D721Med (cell line): ENCODE measurements around the gene P2RY14.

Experiments
- DNase-seq: peaks from one replicate; pipeline ENCODE4 v3.0.0; 2011; ENCODE audit warnings: low spot score; ENCODE audit not compliant: insufficient read length
- FAIRE-seq: peaks from 2 replicates; lab custom pipeline; 2011; peaks lifted over from hg19 to GRCh38; lab: Jason Lieb, UNC
- TF ChIP-seq, protein P1 (sequence below): IDR thresholded peaks from 2 replicates; pipeline ENCODE4 v1.5.1; 2012; ENCODE audit warnings: mild to moderate bottlenecking, control low read depth; ENCODE audit not compliant: insufficient read depth; ENCODE audit errors: missing control alignments

The P2RY14 gene

DNA sequence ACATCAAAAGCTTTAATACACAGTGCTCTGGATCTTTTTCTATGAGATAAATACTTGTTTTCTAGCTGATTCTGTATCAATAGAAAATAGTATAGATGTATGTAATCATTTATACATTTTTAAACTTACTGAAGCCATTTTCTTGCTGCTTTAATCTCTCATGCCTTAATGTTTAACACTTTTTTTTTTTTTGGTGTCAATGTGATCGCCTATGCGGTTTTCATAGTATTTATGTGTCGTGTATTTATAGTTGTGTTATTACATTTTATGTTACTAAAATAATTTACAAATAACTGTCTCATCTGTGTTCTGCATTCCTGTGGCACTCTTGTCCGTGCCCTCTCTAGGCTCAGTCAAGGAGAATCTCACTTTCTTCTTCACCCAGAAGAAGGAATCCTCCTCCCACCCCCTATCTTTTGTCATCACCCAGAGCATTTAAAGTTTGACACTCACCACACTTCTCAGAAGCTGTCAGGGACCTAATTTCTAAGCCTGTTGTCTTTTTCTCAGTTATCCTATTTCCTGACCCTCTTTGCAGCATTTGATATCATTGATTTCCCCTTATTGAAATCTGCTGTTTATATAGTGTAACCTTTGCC is 54.0 kb downstream of the P2RY14 start:
- FAIRE-seq (no peak), DNase-seq (no peak)
- TF ChIP-seq, protein P1, sequence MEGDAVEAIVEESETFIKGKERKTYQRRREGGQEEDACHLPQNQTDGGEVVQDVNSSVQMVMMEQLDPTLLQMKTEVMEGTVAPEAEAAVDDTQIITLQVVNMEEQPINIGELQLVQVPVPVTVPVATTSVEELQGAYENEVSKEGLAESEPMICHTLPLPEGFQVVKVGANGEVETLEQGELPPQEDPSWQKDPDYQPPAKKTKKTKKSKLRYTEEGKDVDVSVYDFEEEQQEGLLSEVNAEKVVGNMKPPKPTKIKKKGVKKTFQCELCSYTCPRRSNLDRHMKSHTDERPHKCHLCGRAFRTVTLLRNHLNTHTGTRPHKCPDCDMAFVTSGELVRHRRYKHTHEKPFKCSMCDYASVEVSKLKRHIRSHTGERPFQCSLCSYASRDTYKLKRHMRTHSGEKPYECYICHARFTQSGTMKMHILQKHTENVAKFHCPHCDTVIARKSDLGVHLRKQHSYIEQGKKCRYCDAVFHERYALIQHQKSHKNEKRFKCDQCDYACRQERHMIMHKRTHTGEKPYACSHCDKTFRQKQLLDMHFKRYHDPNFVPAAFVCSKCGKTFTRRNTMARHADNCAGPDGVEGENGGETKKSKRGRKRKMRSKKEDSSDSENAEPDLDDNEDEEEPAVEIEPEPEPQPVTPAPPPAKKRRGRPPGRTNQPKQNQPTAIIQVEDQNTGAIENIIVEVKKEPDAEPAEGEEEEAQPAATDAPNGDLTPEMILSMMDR: no peak

DNA sequence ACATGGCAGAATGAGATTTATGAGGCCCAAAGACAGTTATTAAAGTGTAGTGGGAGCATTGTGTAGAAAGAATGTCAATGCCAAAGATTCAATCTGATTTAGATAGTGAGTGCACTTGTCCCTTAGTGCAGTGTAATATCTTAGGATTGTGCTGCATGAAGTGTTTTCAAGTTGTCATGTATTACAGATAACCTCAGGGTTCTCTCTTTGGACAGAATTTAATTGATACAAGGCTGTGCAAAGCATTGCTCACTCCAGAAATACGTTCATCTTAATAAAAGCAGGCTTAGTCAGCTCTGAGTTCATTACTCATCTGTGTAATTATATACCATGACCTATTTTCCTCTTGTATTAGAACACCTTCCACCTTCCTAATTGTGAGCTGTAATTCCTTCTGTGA is 59.3 kb downstream of the P2RY14 start:
- DNase-seq (no peak), FAIRE-seq (no peak)
- TF ChIP-seq, protein P1: no peak

GRCh38 chr3:151218136-151218535 is 60.2 kb downstream of the P2RY14 start:
- no peak for FAIRE-seq
- no peak for DNase-seq
- TF ChIP-seq, protein P1: no peak

- DNase-seq (no peak), FAIRE-seq (no peak)
- TF ChIP-seq, protein P1: no peak
Measured at GRCh38 chr3:151216641-151217607, 61.4 kb downstream of the P2RY14 start.

- TF ChIP-seq, protein P1: no peak
- DNase-seq (no peak), FAIRE-seq (no peak)
Measured at GRCh38 chr3:151214459-151214858, 63.9 kb downstream of the P2RY14 start.

DNA sequence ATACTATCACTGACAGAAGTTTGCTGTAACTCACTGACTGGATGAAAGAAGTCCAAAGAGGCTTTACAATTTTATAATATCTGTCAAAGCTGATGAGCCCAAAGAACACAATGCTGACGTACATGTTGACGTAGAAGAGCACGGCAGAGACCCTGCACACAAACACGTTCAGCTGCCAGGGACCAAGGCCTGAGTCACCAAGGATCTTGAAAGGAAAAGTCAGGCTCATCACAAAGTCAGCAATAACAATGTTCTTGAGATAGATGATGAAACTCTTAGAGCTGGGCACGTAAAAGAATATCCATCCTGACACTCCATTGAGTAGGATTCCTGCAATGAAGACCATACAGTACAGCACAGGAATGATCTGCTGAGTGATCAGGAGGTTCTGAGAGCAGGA is 64.5 kb downstream of the P2RY14 start:
- DNase-seq: no peak
- TF ChIP-seq, protein P1: no peak
- FAIRE-seq: no peak
